ENCODE results near the gene DCC. TPM values are rescaled to one million over a fixed set of nuclear protein-coding genes. Genes with fewer than 3 reads are reported as not detected.

The DCC gene
- total RNA-seq, 2 donors from 2014 or later = 0.10 to 0.48 TPM

- H3K4me1 ChIP-seq = no peaks in the 10 kb centered on the region
- no peaks in the 10 kb centered on the region for H3K36me3 ChIP-seq
- H3K27ac ChIP-seq = no peak overlapping the region
- H3K4me3 ChIP-seq = no peak overlapping the region
- no peak overlapping the region for H3K9ac ChIP-seq (ENCODE audit: low read depth in 2 of 2, low read length in 2 of 2)
- intact Hi-C loops (cut with DNase I) = no loop called here
- no peaks in the 10 kb centered on the region for H3K27me3 ChIP-seq
- DNase-seq = no peak
- no peaks in the 10 kb centered on the region for H3K9me3 ChIP-seq
- no peak for TF ChIP-seq CTCF (IDR thresholded peaks at IDR 0.05)
These were observed 1132.5 kb downstream of the DCC start for GRCh38 chr18:53472546-53472945.

- H3K27ac ChIP-seq = no peak overlapping the region
- no peak overlapping the region for H3K9ac ChIP-seq (ENCODE audit: low read depth in 2 of 2, low read length in 2 of 2)
- H3K9me3 ChIP-seq = no peaks in the 10 kb centered on the region
- no peak for TF ChIP-seq CTCF (IDR thresholded peaks at IDR 0.05)
- H3K27me3 ChIP-seq = no peaks in the 10 kb centered on the region
- no peak for DNase-seq
- H3K4me3 ChIP-seq = no peak overlapping the region
- no peaks in the 10 kb centered on the region for H3K4me1 ChIP-seq
- no peaks in the 10 kb centered on the region for H3K36me3 ChIP-seq
- intact Hi-C loops (cut with DNase I) = no loop called here
These were observed 1138.2 kb downstream of the DCC start for GRCh38 chr18:53478155-53478554.

GRCh38 chr18:53486296-53486695 is 1146.3 kb downstream of the DCC start:
- H3K27ac ChIP-seq = no peak overlapping the region
- no peak for TF ChIP-seq CTCF (IDR thresholded peaks at IDR 0.05)
- H3K9ac ChIP-seq (ENCODE audit: low read depth in 2 of 2, low read length in 2 of 2) = no peak overlapping the region
- no peaks in the 10 kb centered on the region for H3K36me3 ChIP-seq
- no peak for DNase-seq
- H3K9me3 ChIP-seq = no peaks in the 10 kb centered on the region
- H3K4me1 ChIP-seq = no peaks in the 10 kb centered on the region
- intact Hi-C loops (cut with DNase I) = no loop called here
- H3K27me3 ChIP-seq = no peaks in the 10 kb centered on the region
- no peak overlapping the region for H3K4me3 ChIP-seq

GRCh38 chr18:53489266-53489665 is 1149.3 kb downstream of the DCC start:
- TF ChIP-seq CTCF (IDR thresholded peaks at IDR 0.05) = no peak
- DNase-seq = no peak
- intact Hi-C loops (cut with DNase I) = no loop called here

GRCh38 chr18:53490019-53490418 is 1150.0 kb downstream of the DCC start:
- Histone ChIP-seq H3K4me3 (no peak overlapping the region), H3K27me3 (no peaks in the 10 kb centered on the region), H3K9ac (ENCODE audit: low read depth in 2 of 2, low read length in 2 of 2) (no peak overlapping the region), H3K4me1 (no peaks in the 10 kb centered on the region), H3K27ac (no peak overlapping the region), H3K9me3 (no peaks in the 10 kb centered on the region), H3K36me3 (no peaks in the 10 kb centered on the region)
- no peak for DNase-seq
- TF ChIP-seq CTCF (IDR thresholded peaks at IDR 0.05) = no peak
- intact Hi-C loops (cut with DNase I) = no loop called here

More at GRCh38 chr18:53489266-53489665, 1149.3 kb downstream of the DCC start:
- no peak overlapping the region for H3K27ac ChIP-seq
- H3K36me3 ChIP-seq = no peaks in the 10 kb centered on the region
- H3K4me3 ChIP-seq = no peak overlapping the region
- H3K27me3 ChIP-seq = no peaks in the 10 kb centered on the region
- H3K9ac ChIP-seq (ENCODE audit: low read depth in 2 of 2, low read length in 2 of 2) = no peak overlapping the region
- no peaks in the 10 kb centered on the region for H3K9me3 ChIP-seq
- H3K4me1 ChIP-seq = no peaks in the 10 kb centered on the region

- H3K27me3 ChIP-seq = no peaks in the 10 kb centered on the region
- no peak overlapping the region for H3K27ac ChIP-seq
- intact Hi-C loops (cut with DNase I) = no loop called here
- no peak for TF ChIP-seq CTCF (IDR thresholded peaks at IDR 0.05)
- no peak overlapping the region for H3K9ac ChIP-seq (ENCODE audit: low read depth in 2 of 2, low read length in 2 of 2)
- no peaks in the 10 kb centered on the region for H3K9me3 ChIP-seq
- H3K36me3 ChIP-seq = no peaks in the 10 kb centered on the region
- no peaks in the 10 kb centered on the region for H3K4me1 ChIP-seq
- no peak for DNase-seq
- H3K4me3 ChIP-seq = no peak overlapping the region
These were observed 1156.0 kb downstream of the DCC start for GRCh38 chr18:53496028-53496427.

All from colonic mucosa (tissue), 4 donors.